HG03025 (cell line): ENCODE data around the gene PTPRD.
"Not testable (repeated sequence)": the region's sequence is repeated elsewhere in the genome, so short reads cannot be mapped to it uniquely, and the experiment has no call there.

Experiments used
- ATAC-seq: cut with Tn5 transposase; IDR thresholded peaks from one replicate; pipeline ENCODE4 v1.9.1; 2021; ENCODE audit warnings: mild to moderate bottlenecking, moderate library complexity; ENCODE audit not compliant: unreplicated experiment, low FRiP score

The PTPRD gene

DNA sequence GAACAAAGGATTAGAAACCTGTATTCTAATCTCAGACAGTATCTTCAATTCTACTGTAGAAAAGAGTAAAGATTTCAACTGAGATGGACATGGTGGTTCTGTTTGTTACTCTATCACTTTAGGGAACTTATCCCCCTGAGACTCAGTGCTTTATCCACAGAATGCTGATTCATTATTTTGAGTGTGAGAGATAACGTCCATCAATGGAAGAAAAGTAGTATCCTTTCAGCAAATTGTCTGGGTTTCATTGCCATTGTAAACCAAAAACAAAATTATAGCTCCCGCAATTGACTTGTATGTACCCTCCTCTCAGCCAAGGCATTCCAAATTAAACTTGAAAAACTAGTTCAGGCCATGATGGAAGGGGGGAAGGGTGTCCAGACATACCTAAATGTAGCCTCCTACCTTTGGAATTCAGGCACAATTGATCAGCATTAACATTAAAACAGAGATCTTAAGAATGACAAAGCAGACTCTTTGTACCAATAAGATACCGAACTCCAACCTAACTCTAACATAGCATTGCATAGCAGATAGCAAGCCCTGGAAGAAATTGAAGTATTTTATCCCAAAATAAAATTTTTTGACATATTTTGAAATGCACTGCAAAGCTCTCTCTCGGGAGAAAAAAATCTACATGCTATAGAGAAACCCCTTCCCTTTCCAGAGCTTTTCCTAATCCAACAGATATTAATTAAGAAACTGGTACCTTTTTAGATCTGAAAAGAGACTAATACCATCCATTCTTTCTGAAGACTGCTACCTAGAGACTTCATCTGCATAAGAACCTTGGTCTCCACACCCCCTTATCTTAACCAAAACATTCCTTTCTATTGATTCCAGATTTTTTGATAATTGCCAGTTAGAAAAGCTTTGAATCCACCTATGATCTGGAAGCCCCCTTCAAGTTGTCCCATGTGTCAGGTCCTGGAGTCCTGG lies 1055.7 kb downstream of the PTPRD start:
- ATAC-seq, result no peak

GRCh38 chr9:9552665-9553064 lies 1060.1 kb downstream of the PTPRD start:
- no peak for ATAC-seq

- no peak for ATAC-seq
Observed at GRCh38 chr9:9538766-9539165, 1074.0 kb downstream of the PTPRD start.

DNA sequence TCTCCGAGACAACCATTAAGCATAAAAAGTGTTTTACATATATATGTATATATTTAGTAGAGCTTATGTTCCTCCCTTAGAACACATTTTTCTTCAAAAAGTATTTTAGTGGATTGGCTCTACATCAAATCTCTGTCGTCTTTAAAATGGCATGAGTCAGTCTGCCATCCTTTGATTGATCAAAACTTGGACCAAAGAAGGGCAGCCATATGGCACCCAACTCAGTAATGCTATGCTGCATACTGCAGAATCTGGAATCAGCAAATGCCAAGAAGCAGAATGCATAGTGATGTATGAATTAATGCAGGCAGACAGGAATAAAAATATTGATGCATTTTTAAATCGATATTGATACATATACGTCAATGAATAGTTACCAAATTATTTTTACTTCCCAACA lies 1074.4 kb downstream of the PTPRD start:
- no peak for ATAC-seq

DNA sequence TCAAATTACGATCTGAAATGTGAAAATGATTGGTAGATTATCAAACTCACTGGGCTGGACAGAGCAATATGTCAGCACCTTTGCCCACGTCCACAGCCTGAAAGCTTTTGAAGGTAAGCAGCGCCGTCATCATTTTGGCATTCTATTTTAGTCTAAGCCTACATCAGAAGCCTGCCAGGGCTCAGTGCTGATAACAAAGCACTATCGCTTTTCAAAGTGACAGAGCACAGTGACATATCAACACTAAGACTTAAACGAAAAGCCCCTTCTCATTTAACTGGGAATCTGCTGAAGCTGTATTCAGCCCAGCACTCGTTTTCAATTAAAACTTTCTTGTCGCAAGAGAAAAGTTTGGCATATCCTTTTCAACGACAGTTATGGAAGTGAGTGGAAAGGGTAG lies 1076.3 kb downstream of the PTPRD start:
- ATAC-seq, result no peak

- ATAC-seq, result no peak
Observed at GRCh38 chr9:9523476-9524139, 1089.2 kb downstream of the PTPRD start.

- ATAC-seq, result no peak
Observed at GRCh38 chr9:9522406-9522805, 1090.4 kb downstream of the PTPRD start.

- ATAC-seq, result no peak
Observed at GRCh38 chr9:9521033-9521779, 1091.6 kb downstream of the PTPRD start.

DNA sequence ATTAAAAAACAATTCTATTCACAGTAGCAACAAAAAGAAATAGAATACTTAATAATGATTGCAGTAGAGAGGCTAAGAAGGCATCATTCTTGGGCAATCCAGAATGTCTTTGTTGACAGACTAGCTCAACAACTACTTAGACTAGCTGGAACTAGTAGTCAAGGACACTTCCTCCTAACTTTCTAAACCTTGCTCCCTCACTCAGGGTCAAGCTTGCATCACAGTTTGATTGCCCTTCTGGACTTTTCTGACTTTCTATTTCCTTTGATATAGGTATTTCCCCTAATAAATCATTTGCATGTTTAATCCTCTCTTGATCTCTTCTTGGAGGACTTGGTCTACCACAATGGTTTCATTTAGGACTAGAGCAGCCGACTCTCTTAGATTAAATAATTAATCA lies 1107.9 kb downstream of the PTPRD start:
- no peak for ATAC-seq

DNA sequence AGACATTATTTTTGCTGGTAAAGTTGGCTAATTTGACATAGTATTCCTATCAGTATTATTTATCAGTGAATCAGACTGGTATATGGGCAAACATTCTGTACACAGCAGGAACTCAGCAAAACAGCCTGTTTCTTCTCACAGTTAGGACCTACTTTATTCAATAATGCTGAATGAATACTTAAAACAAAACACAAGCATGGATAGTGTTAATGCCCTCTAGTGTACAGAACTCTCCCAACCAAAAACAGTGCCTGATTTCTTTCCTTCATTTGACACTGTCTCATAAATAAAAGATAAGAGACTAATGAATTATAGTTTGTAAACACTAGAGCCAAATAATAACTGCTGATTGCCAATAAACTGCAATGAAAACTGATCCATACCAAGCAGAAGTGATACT lies 1113.3 kb downstream of the PTPRD start:
- no peak for ATAC-seq

- ATAC-seq, result no peak
Observed at GRCh38 chr9:9498846-9499245, 1114.0 kb downstream of the PTPRD start.

- no peak for ATAC-seq
Observed at GRCh38 chr9:9498128-9498527, 1114.7 kb downstream of the PTPRD start.

DNA sequence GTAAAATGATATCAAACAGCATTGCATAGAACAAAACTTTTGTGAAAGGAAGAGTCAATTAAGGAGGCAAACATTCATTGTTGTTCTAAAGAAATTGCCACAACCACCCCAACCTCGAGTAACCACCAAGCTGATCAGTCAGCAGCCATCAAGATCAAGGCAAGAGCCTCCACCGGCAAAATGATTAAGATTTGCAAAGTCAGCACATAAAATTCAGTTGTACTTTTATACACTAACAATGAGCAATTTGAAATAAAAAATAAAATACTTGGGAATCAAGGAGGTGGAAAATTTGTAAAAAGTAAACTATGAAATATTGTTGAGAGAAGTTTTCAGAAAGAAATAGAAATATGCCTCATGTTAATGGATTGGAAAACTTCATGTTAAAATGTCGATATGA lies 1118.5 kb downstream of the PTPRD start:
- ATAC-seq, result no peak

GRCh38 chr9:9492506-9492905 lies 1120.3 kb downstream of the PTPRD start:
- ATAC-seq, result no peak

GRCh38 chr9:9489183-9489582 lies 1123.6 kb downstream of the PTPRD start:
- no peak for ATAC-seq

DNA sequence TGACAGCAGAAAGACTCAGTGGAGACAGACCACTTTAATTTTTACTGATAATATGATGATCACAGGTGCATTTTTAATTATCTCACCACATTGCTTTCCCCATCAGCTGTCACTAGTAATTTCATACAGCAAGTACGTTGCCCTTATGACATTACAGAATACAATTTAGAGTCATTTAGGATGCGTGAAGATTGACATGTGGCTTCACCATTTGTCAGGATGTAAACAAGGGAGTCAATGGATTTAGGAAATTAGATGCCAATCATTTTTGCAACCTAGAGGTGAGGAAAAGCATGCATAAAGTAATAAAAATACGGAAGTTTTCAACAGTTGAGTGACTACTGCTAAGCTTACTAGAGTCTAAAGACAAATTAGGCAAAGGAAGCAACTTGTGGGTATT lies 1129.6 kb downstream of the PTPRD start:
- no peak for ATAC-seq

GRCh38 chr9:9478741-9479140 lies 1134.1 kb downstream of the PTPRD start:
- ATAC-seq, result no peak

DNA sequence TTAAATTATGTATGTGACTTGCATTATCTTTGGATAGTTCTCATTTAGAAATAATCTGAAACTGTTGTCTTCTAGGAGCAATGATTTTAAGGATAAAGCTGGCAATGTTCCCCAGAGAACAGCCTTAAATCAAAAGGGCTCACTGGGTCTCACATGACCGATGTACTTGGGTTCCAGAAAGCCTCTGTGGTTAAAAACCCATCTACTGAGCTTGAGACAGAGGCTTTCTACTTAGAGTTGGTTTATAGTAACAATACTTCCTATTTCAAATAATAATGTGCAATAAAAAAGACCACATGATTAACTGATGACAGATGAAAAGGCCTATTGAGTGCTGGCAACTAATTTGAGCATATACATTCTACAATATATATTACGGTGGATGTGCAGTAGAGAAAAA lies 1143.5 kb downstream of the PTPRD start:
- ATAC-seq, result no peak

- ATAC-seq, result not testable (repeated sequence)
Observed at GRCh38 chr9:9441874-9442273, 1170.9 kb downstream of the PTPRD start.

- no peak for ATAC-seq
Observed at GRCh38 chr9:9437641-9438040, 1175.2 kb downstream of the PTPRD start.

DNA sequence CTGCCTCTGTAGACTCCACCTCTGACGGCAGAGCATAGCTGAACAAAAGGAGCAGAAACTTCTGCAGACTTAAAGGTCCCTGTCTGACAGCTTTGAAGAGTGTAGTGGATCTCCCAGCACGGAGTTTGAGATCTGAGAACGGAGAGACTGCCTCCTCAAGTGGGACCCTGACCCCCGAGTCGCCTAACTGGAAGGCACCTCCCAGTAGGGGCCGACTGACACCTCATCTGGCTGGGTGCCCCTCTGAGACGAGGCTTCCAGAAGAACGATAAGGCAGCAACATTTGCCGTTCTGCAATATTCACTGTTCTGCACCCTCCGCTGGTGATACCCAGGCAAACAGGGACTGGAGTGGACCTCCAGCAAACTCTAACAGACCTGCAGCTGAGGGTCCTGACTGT lies 1186.3 kb downstream of the PTPRD start:
- ATAC-seq, result not testable (repeated sequence)
